MCF 10A (cell line): ENCODE measurements around the gene TMC3. TPM values are rescaled to one million over a fixed set of nuclear protein-coding genes. Genes with fewer than 3 reads are reported as not detected.
"Not testable (repeated sequence)": the region's sequence is repeated elsewhere in the genome, so short reads cannot be mapped to it uniquely, and the experiment has no call there.

Experiments
- BruUV-seq: library from RNA; stranded (reverse); fragments of 400-500 nt; replicated peaks from 2 replicates; lab custom pipeline; 2021; lab: Mats Ljungman, UMichigan
- CTCF ChIA-PET: fragments of 300-600 bp; sonication (Branson Sonifier 250); formaldehyde crosslinking; extraction: SDS; loops from one replicate; lab custom pipeline; 2021; ENCODE audit warnings: antibody characterized with exemption, inconsistent platforms; lab: Yijun Ruan, JAX
- POLR2A ChIA-PET: fragments of 300-600, 350-650 bp; sonication (Branson Sonifier 250); formaldehyde crosslinking; extraction: SDS; loops from one replicate; lab custom pipeline; 2020; ENCODE audit warnings: antibody characterized with exemption, inconsistent platforms; lab: Yijun Ruan, JAX
- DNase-seq: peaks from one replicate; pipeline ENCODE4 v3.0.0-alpha.2; 2018; ENCODE audit not compliant: unreplicated experiment
- H3K27ac Mint-ChIP-seq: one replicate; pipeline ENCODE4 v1.8.0; 2022; ENCODE audit warnings: mild to moderate bottlenecking, low read depth, mixed read lengths; ENCODE audit not compliant: unreplicated experiment
- H3K27me3 Mint-ChIP-seq: one replicate; pipeline ENCODE4 v1.8.0; 2022; ENCODE audit warnings: mixed read lengths; ENCODE audit not compliant: insufficient read depth, unreplicated experiment
- H3K36me3 Mint-ChIP-seq: one replicate; pipeline ENCODE4 v1.8.0; 2022; ENCODE audit warnings: mild to moderate bottlenecking, moderate library complexity, mixed read lengths; ENCODE audit not compliant: insufficient read depth, unreplicated experiment
- H3K4me1 Mint-ChIP-seq: one replicate; pipeline ENCODE4 v1.8.0; 2022; ENCODE audit warnings: mixed read lengths; ENCODE audit not compliant: insufficient read depth, unreplicated experiment
- H3K4me3 Mint-ChIP-seq: one replicate; pipeline ENCODE4 v1.8.0; 2022; ENCODE audit warnings: mild to moderate bottlenecking, moderate library complexity, mixed read lengths; ENCODE audit not compliant: unreplicated experiment
- H3K9me3 Mint-ChIP-seq: one replicate; pipeline ENCODE4 v1.8.0; 2022; ENCODE audit warnings: mixed read lengths; ENCODE audit not compliant: unreplicated experiment
- intact Hi-C: fragments of 100-400 bp; cut with micrococcal nuclease; formaldehyde crosslinking; loops from 2 replicates; pipeline ENCODE4 v1.14.1; 2022
- total RNA-seq: library from RNA; stranded (reverse); gene quantifications from 2 replicates; pipeline ENCODE4 v1.2.3, GENCODE V29; 2022
- TF ChIP-seq, protein P1 (sequence below): fragments of 200-600 bp; IDR thresholded peaks from one replicate; pipeline ENCODE4 v1.8.0; 2022; ENCODE audit warnings: antibody characterized with exemption, mild to moderate bottlenecking; ENCODE audit not compliant: unreplicated experiment

The TMC3 gene
- total RNA-seq, 1 experiment from 2014 or later = not detected

DNA sequence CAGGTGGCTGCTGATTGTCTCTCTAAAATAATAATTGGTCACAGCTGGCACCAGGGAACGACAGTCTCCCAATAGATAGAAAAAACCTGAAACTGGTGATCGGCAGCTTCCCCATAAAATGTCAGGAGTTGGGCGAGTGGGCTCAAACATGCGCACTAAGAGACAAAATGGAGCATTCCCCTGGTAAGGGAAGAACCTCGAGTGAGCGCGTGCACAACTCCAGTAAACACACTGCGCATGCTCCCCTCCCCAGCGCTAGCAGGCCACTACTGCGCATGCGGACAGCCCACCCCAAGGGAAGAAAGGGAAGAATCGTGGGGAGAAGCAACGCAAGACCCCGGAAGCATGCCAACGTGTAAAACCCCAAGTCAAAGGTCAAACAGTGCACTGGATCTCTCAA, 42.4 kb downstream of the TMC3 start:
- CTCF ChIA-PET = interaction anchor here (1.1 kb wide), 1 partner anchor 56 kb away, joined by 7 read pairs; no protein-coding TSS in a partner anchor
- Mint-ChIP-seq H3K4me1 (peaks cover 6% of the 10 kb centered on the region), H3K36me3 (no peaks in the 10 kb centered on the region), H3K27me3 (no peaks in the 10 kb centered on the region), H3K4me3 (no peak overlapping the region), H3K9me3 (no peaks in the 10 kb centered on the region), H3K27ac (no peak overlapping the region)
- POLR2A ChIA-PET = interaction anchor here (0.7 kb wide), 1 partner anchor 589 kb away, joined by 3 read pairs; no protein-coding TSS in a partner anchor
- TF ChIP-seq, protein P1, sequence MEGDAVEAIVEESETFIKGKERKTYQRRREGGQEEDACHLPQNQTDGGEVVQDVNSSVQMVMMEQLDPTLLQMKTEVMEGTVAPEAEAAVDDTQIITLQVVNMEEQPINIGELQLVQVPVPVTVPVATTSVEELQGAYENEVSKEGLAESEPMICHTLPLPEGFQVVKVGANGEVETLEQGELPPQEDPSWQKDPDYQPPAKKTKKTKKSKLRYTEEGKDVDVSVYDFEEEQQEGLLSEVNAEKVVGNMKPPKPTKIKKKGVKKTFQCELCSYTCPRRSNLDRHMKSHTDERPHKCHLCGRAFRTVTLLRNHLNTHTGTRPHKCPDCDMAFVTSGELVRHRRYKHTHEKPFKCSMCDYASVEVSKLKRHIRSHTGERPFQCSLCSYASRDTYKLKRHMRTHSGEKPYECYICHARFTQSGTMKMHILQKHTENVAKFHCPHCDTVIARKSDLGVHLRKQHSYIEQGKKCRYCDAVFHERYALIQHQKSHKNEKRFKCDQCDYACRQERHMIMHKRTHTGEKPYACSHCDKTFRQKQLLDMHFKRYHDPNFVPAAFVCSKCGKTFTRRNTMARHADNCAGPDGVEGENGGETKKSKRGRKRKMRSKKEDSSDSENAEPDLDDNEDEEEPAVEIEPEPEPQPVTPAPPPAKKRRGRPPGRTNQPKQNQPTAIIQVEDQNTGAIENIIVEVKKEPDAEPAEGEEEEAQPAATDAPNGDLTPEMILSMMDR = no peak
- DNase-seq = no peak
- BruUV-seq = no TSS peak
- intact Hi-C loops = no loop called here

DNA sequence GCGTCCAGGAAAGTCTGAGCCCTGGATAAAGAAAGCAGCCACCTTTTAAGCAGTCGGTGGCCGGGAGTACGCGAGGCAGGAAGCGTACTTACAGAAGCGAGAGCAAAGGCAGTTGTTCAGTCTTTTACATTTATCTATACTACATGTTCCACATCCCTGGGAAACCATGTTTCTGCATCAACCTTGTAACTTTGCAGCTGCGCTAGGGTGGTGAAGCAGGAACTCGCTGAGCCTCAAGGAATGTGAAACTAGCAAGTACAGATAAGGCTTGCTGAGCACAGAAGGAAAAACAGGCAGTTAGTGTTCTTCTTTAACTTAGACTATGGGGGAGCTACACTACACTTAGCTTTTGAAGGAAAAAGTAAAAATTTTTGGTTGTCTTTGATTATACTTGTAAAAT, 42.9 kb downstream of the TMC3 start:
- intact Hi-C loops, BruUV-seq, H3K27me3 Mint-ChIP-seq, H3K9me3 Mint-ChIP-seq, H3K27ac Mint-ChIP-seq, DNase-seq, H3K4me1 Mint-ChIP-seq, H3K4me3 Mint-ChIP-seq, POLR2A ChIA-PET, H3K36me3 Mint-ChIP-seq: not testable (repeated sequence)
- CTCF ChIA-PET = interaction anchor here (0.9 to 1.1 kb wide), 2 partner anchors 56 kb away, joined by 3 to 7 read pairs; no protein-coding TSS in a partner anchor

- ChIA-PET CTCF (interaction anchor here (0.9 kb wide), 1 partner anchor 56 kb away, joined by 3 read pairs; no protein-coding TSS in a partner anchor), POLR2A (no interaction called here)
- Mint-ChIP-seq H3K36me3 (no peaks in the 10 kb centered on the region), H3K27ac (no peak overlapping the region), H3K4me3 (no peak overlapping the region), H3K9me3 (no peaks in the 10 kb centered on the region), H3K27me3 (no peaks in the 10 kb centered on the region), H3K4me1 (peaks cover 6% of the 10 kb centered on the region)
- no peak for DNase-seq
- TF ChIP-seq, protein P1 = no peak
- intact Hi-C loops = no loop called here
- BruUV-seq = no TSS peak
Observed at GRCh38 chr15:81330366-81331090, 43.5 kb downstream of the TMC3 start.

GRCh38 chr15:81329446-81329845, 44.6 kb downstream of the TMC3 start:
- CTCF ChIA-PET = no interaction called here
- intact Hi-C loops = no loop called here
- H3K36me3 Mint-ChIP-seq = no peaks in the 10 kb centered on the region

More at GRCh38 chr15:81329446-81329845, 44.6 kb downstream of the TMC3 start:
- Mint-ChIP-seq H3K27me3 (no peaks in the 10 kb centered on the region), H3K4me3 (no peak overlapping the region), H3K27ac (no peak overlapping the region), H3K9me3 (no peaks in the 10 kb centered on the region), H3K4me1 (peaks cover 9% of the 10 kb centered on the region)
- POLR2A ChIA-PET = no interaction called here
- DNase-seq = no peak
- BruUV-seq = no TSS peak
- TF ChIP-seq, protein P1 = no peak
